ENCODE measurements around the gene TXNRD1. TPM values are rescaled to one million over a fixed set of nuclear protein-coding genes. Genes with fewer than 3 reads are reported as not detected.

Gene TXNRD1
- total RNA-seq, 1 donor from 2014 or later: 98.0 TPM

- Histone ChIP-seq H3K27me3 (ENCODE audit: low read depth) (no peaks in the 10 kb centered on the region), H3K36me3 (no peaks in the 10 kb centered on the region), H3K9me3 (replicated peaks) (no peaks in the 10 kb centered on the region), H3K27ac (replicated peaks) (no peak overlapping the region), H3K4me3 (no peak overlapping the region), H3K4me1 (peaks cover 1% of the 10 kb centered on the region)
- intact Hi-C loops (cut with micrococcal nuclease): no loop called here
- no peak for TF ChIP-seq CTCF (IDR thresholded peaks at IDR 0.05; ENCODE audit: borderline replicate concordance)
- DNase-seq: no peak
These were observed 33.4 kb downstream of the TXNRD1 start for GRCh38 chr12:104249017-104249416.

DNA sequence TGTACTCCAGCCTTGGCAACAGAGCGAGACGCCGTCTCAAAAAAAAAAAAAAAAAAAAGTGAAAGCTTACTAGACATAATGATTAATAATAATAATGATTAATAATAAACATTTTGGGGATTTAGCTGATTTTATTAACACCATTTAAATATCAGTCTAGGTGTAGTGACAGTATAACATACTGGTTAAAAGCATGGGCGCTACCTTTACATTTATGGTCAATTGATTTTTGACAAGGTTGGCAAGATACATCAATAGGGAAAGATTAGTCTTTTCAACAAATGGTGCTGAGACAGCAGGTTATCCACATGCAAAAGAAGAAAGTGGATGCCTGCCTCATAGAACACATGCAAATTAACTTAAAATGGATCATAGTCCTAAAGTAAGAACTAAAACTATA is 34.3 kb downstream of the TXNRD1 start:
- TF ChIP-seq CTCF (IDR thresholded peaks at IDR 0.05; ENCODE audit: borderline replicate concordance): no peak
- H3K36me3 ChIP-seq: no peaks in the 10 kb centered on the region
- no peaks in the 10 kb centered on the region for H3K4me1 ChIP-seq
- DNase-seq: no peak
- no peaks in the 10 kb centered on the region for H3K27me3 ChIP-seq (ENCODE audit: low read depth)
- H3K4me3 ChIP-seq: no peak overlapping the region
- no peaks in the 10 kb centered on the region for H3K9me3 ChIP-seq (replicated peaks)
- intact Hi-C loops (cut with micrococcal nuclease): no loop called here
- H3K27ac ChIP-seq (replicated peaks): no peak overlapping the region

DNA sequence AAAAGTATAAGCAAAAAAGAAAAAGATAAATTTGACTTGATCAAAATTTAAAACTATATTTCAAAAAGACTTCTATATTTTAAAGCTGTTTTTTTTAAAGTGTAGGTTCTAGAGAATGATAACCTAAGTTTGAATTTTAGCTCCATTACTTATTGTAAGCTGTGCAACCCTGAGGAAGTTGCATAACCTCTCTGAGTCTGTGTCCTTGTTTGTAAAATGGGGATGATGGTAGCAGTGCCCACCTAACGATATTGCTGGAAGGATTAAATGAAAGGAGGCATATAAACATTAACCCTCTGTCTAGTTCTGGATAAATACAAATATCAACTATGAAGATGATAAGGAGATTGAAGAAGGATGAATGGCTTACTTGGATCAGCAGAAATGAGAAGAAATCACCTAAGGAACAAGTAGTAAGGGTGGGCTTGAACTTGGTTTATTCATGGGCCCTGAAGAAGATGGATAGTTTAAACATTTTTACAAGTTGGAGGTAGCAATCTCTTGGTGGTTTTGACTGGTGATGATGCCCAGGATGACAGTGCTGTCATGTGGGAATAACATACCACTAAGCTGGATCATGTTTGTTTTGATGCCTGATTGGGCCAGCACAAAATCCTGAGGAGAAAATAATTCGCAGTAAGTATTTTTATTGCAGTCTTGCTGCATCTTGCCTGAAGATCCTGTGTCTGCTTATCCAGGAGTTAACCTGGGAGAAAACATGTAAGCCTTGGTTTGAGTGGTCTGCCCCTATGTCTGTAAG is 35.0 kb downstream of the TXNRD1 start:
- DNase-seq: no peak
- Histone ChIP-seq H3K27ac (replicated peaks) (no peak overlapping the region), H3K4me3 (no peak overlapping the region)

DNA sequence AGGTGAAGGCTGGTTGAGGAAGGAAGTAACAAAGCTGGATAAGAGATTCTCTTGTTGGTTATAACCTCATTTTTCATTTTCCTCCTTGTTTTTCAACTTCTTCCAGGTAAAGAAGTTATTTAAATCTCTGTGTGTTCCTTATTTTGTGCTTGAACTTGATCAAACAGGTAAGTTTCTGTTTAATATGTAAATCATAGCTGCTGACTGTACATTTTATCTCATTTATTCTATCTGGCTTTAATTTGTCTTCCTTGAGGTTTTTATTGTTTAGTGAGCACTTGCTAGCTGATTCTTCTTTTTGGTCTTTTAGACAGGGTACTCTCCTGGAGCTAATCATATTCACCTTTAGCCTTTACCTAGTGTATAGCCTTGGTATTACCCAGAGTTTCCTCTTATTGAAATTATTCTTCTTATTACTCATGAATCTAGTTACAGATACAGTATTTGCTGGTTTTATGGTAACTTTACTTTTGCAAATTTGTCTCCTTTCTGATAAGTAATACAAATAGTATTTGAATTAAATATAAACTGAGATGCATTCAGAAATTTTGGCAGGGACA is 42.4 kb downstream of the TXNRD1 start:
- Histone ChIP-seq H3K4me1 (no peaks in the 10 kb centered on the region), H3K27me3 (ENCODE audit: low read depth) (no peaks in the 10 kb centered on the region), H3K9me3 (replicated peaks) (no peaks in the 10 kb centered on the region), H3K4me3 (no peak overlapping the region), H3K27ac (replicated peaks) (no peak overlapping the region), H3K36me3 (no peaks in the 10 kb centered on the region)
- no peak for TF ChIP-seq CTCF (IDR thresholded peaks at IDR 0.05; ENCODE audit: borderline replicate concordance)
- DNase-seq: no peak
- intact Hi-C loops (cut with micrococcal nuclease): no loop called here

More for the DNA sequence above, 35.0 kb downstream of the TXNRD1 start:
- H3K27me3 ChIP-seq (ENCODE audit: low read depth): no peaks in the 10 kb centered on the region
- H3K9me3 ChIP-seq (replicated peaks): no peaks in the 10 kb centered on the region
- TF ChIP-seq CTCF (IDR thresholded peaks at IDR 0.05; ENCODE audit: borderline replicate concordance): no peak
- H3K36me3 ChIP-seq: no peaks in the 10 kb centered on the region
- intact Hi-C loops (cut with micrococcal nuclease): no loop called here
- no peaks in the 10 kb centered on the region for H3K4me1 ChIP-seq

DNA sequence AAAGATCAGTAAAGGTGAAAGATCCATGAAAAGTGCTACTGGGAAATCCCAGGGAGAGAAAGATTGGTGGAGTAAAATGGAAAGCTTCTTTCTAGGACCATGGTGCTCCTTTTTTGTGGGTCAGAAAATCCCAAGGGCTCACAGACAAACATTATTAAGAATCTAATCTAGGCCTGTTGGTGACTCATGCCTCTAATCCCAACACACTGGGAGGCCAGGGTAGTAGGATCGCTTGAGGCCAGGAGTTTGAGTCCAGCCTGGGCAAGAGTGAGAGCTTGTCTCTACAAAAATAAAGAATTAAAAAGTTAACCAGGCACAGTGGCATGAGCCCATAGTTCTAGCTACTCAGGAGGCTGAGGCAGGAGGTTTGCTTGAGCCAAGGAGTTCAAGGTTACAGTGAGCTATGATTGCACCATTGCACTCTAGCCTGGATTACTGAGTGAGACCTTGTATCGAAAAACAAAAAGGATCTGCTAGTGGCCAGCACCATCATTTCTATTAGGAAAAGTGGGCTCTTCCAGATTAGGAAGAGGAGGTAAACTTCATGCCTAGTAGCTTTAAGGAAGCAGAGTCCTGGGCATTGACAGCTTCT is 43.0 kb downstream of the TXNRD1 start:
- DNase-seq: no peak
- H3K9me3 ChIP-seq (replicated peaks): no peaks in the 10 kb centered on the region
- TF ChIP-seq CTCF (IDR thresholded peaks at IDR 0.05; ENCODE audit: borderline replicate concordance): no peak
- intact Hi-C loops (cut with micrococcal nuclease): no loop called here
- no peaks in the 10 kb centered on the region for H3K36me3 ChIP-seq
- H3K4me3 ChIP-seq: no peak overlapping the region
- H3K27me3 ChIP-seq (ENCODE audit: low read depth): no peaks in the 10 kb centered on the region
- H3K27ac ChIP-seq (replicated peaks): no peak overlapping the region
- no peaks in the 10 kb centered on the region for H3K4me1 ChIP-seq
